RWPE2 (cell line): ENCODE data around the gene CTR9.

Source experiments
- ATAC-seq: fragments of 200-7000 bp; cut with Tn5 transposase; 3 replicates; pipeline ENCODE4 v1.9.1; 2021; ENCODE audit warnings: low read depth
- DNase-seq: peaks from one replicate; pipeline ENCODE4 v3.0.0-alpha.2; 2020; ENCODE audit warnings: low spot score
- H3K27ac ChIP-seq: fragments of 450-650 bp; 2 replicates; pipeline ENCODE4 v1.5.1; 2017; ENCODE audit warnings: mild to moderate bottlenecking; ENCODE audit not compliant: poor library complexity, severe bottlenecking
- H3K27me3 ChIP-seq: fragments of 250-450 bp; sonication (Bioruptor Pico); 2 replicates; pipeline ENCODE4 v1.5.1; 2021; ENCODE audit warnings: mild to moderate bottlenecking, moderate library complexity; ENCODE audit not compliant: insufficient read depth, poor library complexity, severe bottlenecking
- H3K36me3 ChIP-seq: fragments of 250-450 bp; sonication (Bioruptor Pico); 2 replicates; pipeline ENCODE4 v1.5.1; 2020; ENCODE audit warnings: low read depth, mild to moderate bottlenecking, moderate library complexity
- H3K4me1 ChIP-seq: fragments of 250-450 bp; sonication (Bioruptor Pico); 2 replicates; pipeline ENCODE4 v1.5.1; 2021; ENCODE audit warnings: mild to moderate bottlenecking, moderate library complexity; ENCODE audit not compliant: insufficient read depth, poor library complexity, severe bottlenecking
- H3K4me3 ChIP-seq: fragments of 250-450 bp; sonication (Bioruptor Pico); 2 replicates; pipeline ENCODE4 v1.5.1; 2021; ENCODE audit warnings: mild to moderate bottlenecking, moderate library complexity; ENCODE audit not compliant: severe bottlenecking
- H3K9me3 ChIP-seq: fragments of 250-450 bp; sonication (Bioruptor Pico); 2 replicates; pipeline ENCODE4 v1.5.1; 2021; ENCODE audit warnings: mild to moderate bottlenecking, moderate library complexity; ENCODE audit not compliant: severe bottlenecking
- TF ChIP-seq, protein P1 (sequence below): fragments of 450-650 bp; IDR thresholded peaks from one replicate; pipeline ENCODE4 v1.5.1; 2017; ENCODE audit warnings: mild to moderate bottlenecking, moderate library complexity; ENCODE audit not compliant: poor library complexity, severe bottlenecking

CTR9 gene

DNA sequence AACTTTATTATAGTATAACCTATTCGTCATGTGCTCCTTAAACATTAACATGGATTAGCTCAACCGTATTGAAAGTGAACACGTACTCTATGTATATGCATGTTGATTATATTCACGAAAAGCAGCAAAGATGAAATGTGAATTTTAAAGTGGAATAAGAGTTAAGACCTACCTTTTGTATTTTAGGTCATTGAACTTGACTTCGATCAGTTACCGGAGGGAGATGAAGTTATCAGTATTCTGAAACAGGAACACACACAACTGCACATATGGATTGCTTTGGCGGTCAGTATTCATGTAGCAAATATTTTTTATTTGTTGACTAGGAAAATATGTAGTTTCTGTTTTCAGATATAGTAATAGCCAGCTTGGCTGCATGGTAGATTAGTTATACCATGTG is 1.4 kb downstream of the CTR9 start:
- ATAC-seq (no peak), DNase-seq (no peak)
- H3K9me3 ChIP-seq: no peaks in the 10 kb centered on the region
- H3K27ac ChIP-seq: no peak overlapping the region
- H3K27me3 ChIP-seq: no peaks in the 10 kb centered on the region
- H3K4me3 ChIP-seq: peak overlapping the region; percentile 44
- TF ChIP-seq, protein P1, sequence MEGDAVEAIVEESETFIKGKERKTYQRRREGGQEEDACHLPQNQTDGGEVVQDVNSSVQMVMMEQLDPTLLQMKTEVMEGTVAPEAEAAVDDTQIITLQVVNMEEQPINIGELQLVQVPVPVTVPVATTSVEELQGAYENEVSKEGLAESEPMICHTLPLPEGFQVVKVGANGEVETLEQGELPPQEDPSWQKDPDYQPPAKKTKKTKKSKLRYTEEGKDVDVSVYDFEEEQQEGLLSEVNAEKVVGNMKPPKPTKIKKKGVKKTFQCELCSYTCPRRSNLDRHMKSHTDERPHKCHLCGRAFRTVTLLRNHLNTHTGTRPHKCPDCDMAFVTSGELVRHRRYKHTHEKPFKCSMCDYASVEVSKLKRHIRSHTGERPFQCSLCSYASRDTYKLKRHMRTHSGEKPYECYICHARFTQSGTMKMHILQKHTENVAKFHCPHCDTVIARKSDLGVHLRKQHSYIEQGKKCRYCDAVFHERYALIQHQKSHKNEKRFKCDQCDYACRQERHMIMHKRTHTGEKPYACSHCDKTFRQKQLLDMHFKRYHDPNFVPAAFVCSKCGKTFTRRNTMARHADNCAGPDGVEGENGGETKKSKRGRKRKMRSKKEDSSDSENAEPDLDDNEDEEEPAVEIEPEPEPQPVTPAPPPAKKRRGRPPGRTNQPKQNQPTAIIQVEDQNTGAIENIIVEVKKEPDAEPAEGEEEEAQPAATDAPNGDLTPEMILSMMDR: no peak
- peaks cover 48% of the 10 kb centered on the region for H3K36me3 ChIP-seq
- peaks cover 11% of the 10 kb centered on the region for H3K4me1 ChIP-seq

GRCh38 chr11:10758957-10759356 is 7.9 kb downstream of the CTR9 start:
- H3K27ac ChIP-seq: no peak overlapping the region
- H3K4me3 ChIP-seq: no peak overlapping the region
- 0 out of 3 replicates have a peak, but pooled peaks have one; percentile 38 for ATAC-seq
- H3K9me3 ChIP-seq: no peaks in the 10 kb centered on the region
- no peak for DNase-seq
- TF ChIP-seq, protein P1: peak; percentile 21
- no peaks in the 10 kb centered on the region for H3K27me3 ChIP-seq
- no peaks in the 10 kb centered on the region for H3K4me1 ChIP-seq
- H3K36me3 ChIP-seq: peaks cover 97% of the 10 kb centered on the region

DNA sequence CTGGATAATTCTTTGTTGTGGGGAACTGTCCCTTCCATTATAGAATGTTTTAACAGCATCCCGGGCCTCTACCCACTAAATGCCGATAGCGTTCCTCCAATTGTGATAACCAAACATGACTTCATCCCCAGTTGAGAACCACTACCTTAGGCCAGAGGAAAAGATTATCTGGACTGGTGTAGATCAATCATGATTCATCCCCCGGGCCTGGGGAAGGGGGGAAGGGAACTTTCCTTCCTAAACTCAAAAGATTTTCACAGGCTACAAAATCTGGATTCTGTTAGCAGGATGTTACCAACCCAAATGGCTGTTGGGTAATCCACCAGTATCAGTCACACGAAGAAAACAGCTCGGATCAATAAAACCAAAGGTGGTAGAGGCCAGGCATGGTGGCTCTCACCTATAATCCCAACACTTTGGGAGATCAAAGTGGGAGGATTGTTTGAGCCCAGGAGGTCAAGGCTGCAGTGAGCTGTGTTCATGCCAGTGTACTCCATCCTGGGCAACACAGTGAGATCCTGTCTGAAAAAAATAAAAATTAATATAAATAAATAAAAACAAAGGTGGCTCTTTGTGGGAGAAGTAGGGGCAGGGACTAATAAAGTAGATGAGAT is 10.1 kb downstream of the CTR9 start:
- Histone ChIP-seq H3K4me1 (no peaks in the 10 kb centered on the region), H3K9me3 (no peaks in the 10 kb centered on the region), H3K27me3 (no peaks in the 10 kb centered on the region), H3K27ac (no peak overlapping the region), H3K4me3 (no peak overlapping the region), H3K36me3 (peaks cover 100% of the 10 kb centered on the region)
- no peak for DNase-seq
- no peak for ATAC-seq
- TF ChIP-seq, protein P1: no peak

DNA sequence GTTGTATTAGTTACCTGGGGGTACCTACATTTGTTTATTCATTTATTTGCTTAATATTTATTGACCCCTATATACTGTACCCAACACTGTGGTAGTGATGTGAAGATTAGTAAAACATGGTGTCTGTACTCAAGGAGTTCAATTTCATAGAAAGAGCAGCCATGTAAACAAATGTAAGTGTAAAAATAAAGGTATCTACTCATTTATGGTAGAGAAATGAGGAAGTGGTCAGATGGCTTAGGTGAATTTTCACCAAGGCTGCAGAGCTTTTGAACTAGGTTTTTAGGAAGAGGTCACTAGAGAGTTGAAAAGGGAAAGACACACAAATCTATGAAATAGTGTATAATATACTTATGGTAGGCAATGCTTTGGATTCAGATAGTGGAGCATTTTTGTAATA is 11.1 kb downstream of the CTR9 start:
- peaks cover 100% of the 10 kb centered on the region for H3K36me3 ChIP-seq
- TF ChIP-seq, protein P1: no peak
- H3K4me3 ChIP-seq: no peak overlapping the region
- ATAC-seq (no peak), DNase-seq (no peak)
- no peaks in the 10 kb centered on the region for H3K9me3 ChIP-seq
- H3K27ac ChIP-seq: no peak overlapping the region
- H3K27me3 ChIP-seq: no peaks in the 10 kb centered on the region
- H3K4me1 ChIP-seq: no peaks in the 10 kb centered on the region

- DNase-seq (no peak), ATAC-seq (no peak)
- Histone ChIP-seq H3K9me3 (no peaks in the 10 kb centered on the region), H3K4me1 (no peaks in the 10 kb centered on the region), H3K27ac (no peak overlapping the region), H3K27me3 (no peaks in the 10 kb centered on the region), H3K36me3 (peaks cover 92% of the 10 kb centered on the region), H3K4me3 (no peak overlapping the region)
- TF ChIP-seq, protein P1: no peak
Observed at GRCh38 chr11:10762913-10763421, 11.9 kb downstream of the CTR9 start.
